ENCODE data around the gene ZNF365.

ZNF365 gene

DNA sequence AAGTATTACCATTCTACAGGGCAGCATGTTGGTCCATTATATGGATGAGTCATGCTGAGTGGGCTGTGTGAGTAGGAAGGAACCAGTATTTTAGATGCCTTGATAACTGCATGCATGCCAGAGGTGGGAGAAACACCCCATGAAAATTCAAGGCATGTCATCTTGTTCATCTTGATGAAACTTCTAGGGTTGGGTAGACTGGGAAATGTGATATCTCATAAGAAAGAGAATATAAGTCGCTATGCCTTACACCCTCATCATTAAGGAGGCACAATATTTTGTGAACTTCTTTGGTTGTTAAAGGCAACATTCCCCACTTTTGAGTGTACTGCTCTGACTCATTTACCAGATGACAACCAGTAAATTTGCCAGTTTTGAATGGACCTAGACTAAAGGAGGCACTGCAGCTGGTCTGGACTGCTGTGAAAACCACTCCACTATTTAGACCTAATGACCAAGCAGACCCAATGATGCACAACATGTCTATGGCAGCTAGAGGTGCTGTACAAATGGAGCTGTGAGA, 48.0 kb downstream of the ZNF365 start:
- H3K4me3 ChIP-seq (ENCODE audit: low read length): no peak overlapping the region
- TF ChIP-seq ZNF274 (IDR thresholded peaks at IDR 0.05; ENCODE audit: low read depth, low read length): no peak

DNA sequence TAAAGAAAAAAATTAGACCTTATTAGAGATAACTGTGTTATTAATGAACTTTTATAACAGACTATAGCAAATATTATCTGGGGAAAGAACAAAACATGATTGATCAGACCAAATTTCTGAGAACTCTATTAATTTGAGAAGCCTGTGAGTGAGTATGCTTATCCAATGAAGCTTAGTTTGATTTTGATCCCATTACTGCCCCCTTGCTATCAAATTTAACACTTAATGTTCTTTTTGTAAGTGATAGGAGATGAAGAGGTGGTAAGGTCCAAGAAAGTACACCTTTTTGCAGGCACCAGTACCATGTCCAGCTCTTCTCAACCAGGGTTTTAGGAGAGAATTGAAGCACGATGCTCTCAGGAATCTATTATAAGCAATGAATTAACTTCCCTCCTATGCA, 49.9 kb downstream of the ZNF365 start:
- no peak overlapping the region for H3K4me3 ChIP-seq (ENCODE audit: low read length)
- no peak for TF ChIP-seq ZNF274 (IDR thresholded peaks at IDR 0.05; ENCODE audit: low read depth, low read length)

DNA sequence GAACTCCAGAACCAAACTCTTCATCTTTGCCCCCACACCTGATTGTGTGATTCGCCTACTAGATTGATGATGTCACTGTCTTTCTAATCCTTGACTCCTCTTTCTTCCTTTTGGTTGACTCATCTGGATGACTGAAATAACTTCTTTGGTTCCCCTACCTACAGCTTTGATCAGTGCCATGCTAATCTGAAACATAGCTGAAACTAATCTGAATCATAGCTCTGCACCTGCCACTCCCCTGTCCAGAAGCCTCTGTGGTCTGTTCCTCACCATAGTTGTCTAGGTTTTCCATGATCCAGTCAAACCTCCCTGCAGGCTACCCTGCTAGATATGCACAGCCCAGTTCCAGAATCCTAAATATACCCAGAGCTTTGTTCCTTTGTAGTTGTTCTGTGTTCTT, 51.9 kb downstream of the ZNF365 start:
- no peak for TF ChIP-seq ZNF274 (IDR thresholded peaks at IDR 0.05; ENCODE audit: low read depth, low read length)
- H3K4me3 ChIP-seq (ENCODE audit: low read length): no peak overlapping the region

DNA sequence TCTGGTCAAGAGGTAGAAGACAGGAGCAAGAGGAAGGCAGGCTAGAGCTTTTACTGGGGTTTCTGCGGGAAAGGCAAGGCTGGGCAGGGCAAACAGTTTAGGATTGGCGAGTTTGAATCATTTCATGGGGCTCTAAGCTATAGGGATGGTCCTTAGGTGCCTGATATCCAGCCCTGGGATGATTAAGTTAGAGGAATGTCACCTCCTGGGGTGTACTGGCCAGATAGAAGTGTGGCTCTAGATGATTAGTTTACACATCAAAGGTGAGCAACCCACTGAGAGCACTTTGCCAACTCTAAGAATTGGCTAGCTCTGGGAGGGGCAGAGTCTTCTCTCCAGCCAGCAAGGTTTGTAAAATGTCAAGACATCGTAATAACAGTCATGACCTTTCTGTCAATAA, 52.4 kb downstream of the ZNF365 start:
- H3K4me3 ChIP-seq (ENCODE audit: low read length): no peak overlapping the region
- no peak for TF ChIP-seq ZNF274 (IDR thresholded peaks at IDR 0.05; ENCODE audit: low read depth, low read length)

DNA sequence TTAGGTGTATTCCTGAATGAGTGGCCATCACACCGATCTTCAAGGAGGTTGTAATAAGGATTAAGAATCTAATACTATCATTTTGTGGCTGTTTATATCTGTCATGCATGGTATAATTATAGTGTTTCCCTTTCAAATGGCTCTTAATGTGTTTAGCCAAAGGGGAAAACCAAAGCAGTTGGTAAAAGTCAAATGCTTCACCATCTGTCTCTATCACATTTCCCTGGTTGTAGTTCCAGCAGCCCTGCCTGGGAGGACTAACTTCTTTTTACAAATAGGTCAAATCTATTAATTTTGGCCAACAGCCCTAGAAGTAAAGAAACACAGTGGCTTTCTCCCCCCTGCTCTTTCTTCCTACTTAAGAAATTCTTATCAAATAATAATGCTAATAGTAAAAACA, 56.7 kb downstream of the ZNF365 start:
- TF ChIP-seq ZNF274 (IDR thresholded peaks at IDR 0.05; ENCODE audit: low read depth, low read length): no peak
- H3K4me3 ChIP-seq (ENCODE audit: low read length): no peak overlapping the region

DNA sequence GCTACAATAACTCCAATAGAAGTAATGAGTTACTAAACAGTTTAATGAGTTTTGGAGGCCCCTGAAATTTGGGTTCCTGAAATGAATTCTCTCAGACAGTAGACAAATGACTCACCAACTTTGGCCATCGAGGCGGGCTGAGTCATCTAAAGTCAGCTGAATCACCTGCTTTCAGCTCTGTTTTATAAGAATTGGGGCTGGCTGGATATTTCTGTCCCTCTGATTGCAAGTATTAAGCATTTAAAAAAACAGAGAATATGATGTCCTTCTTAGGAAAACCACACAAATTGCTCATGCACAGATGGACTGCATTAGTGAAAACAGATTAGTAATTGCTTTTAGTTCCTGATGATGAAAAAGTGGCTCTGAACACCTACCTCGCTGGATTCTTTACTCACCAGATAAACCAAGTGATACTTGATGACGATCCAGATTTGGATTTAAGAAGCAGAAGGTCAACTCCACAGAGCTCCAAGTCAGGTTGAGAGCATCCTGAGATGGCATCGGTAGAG, 59.1 kb downstream of the ZNF365 start:
- no peak overlapping the region for H3K4me3 ChIP-seq (ENCODE audit: low read length)
- TF ChIP-seq ZNF274 (IDR thresholded peaks at IDR 0.05; ENCODE audit: low read depth, low read length): no peak

DNA sequence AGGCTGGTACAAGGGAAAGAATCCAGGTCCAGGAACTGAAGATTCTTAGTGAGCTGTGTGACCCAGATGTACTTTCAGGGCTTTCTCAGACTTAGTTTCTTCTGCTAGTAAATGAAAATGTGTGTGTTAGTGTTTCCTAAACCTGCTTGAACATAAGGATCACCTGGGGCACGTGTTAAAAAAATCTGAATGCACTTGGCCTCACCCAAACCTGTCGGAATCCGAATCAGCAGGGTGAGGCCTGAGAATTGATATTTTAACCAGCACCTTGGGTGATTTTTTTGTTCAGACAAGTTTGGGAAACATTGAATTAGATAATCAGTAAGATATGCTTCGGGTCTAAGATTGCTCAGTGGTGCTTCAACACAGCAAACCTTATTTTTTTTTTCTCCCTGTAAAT, 59.7 kb downstream of the ZNF365 start:
- H3K4me3 ChIP-seq (ENCODE audit: low read length): no peak overlapping the region
- TF ChIP-seq ZNF274 (IDR thresholded peaks at IDR 0.05; ENCODE audit: low read depth, low read length): no peak

DNA sequence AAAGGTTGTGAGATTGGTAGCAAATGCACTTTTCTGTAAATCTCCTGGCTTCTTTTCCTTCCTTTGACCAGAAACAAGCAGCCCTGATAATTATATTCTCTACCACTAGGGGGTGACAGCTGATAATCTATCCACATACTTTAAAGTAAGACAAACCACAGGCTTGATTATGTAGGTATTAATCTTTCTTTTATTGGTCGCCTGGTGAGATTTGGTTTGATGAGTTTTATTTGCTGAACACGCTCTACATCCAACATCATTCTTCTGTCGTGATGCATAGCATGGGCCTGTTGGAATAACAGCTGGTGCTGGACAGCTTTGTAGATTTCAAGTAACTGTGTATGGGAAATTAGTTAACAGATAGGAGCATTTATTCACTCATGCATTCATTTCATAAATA, 63.5 kb downstream of the ZNF365 start:
- no peak for TF ChIP-seq ZNF274 (IDR thresholded peaks at IDR 0.05; ENCODE audit: low read depth, low read length)
- no peak overlapping the region for H3K4me3 ChIP-seq (ENCODE audit: low read length)

DNA sequence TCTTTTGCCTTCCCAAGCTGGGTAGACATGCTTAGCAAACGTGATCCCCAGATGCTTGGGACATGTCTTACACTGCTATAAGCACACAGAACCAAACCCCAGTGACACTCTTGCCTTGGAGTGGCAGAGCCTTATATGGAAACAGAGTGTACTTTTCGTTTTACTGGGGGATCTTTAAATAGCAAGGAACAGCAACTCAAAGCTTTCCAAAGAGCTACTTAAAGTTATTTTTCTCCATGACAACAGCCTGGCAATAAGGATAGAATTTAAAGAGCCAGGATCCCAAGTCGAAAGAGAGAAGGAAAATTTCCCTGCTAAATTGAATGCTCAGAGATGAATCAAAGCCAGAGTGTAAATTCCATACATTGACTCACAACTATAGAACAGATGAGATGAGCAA, 67.8 kb downstream of the ZNF365 start:
- H3K4me3 ChIP-seq (ENCODE audit: low read length): no peak overlapping the region
- no peak for TF ChIP-seq ZNF274 (IDR thresholded peaks at IDR 0.05; ENCODE audit: low read depth, low read length)

DNA sequence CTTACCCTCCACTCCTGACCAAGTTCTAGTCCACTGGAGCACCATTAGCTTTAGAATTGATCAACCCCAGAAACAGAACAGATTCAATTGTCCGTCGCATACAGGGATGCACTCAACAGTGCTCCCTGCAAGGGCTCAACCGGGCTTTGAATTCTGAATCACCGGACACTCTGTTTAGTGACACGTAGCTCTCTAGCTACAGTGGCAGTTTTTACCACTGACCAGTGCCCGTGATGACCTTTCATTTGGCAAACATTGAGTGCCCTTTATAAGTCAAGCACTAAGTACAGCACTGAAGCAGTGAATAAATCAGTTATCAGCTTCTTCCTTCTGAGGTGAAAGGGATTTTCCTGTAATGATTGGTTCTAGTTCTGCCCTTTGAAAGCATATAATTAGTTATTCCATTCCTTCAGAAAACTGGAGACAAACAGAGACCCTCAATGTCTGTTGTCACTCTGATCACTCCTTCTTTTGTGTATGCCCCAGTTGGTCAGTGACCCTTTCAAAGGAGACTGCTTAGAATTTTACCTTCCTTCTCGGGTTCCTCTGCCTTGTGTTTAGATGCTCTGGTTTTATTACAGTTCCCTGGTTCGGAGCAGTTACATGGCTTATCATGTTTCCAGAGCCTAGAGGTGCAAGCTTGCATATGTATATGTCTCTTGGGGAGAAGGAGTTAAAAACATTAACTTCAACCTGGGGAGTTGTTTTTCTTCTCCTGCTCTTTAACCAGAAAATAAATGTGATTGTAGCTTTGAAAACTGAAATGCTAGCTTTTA, 68.9 kb downstream of the ZNF365 start:
- H3K4me3 ChIP-seq (ENCODE audit: low read length): no peak overlapping the region
- TF ChIP-seq ZNF274 (IDR thresholded peaks at IDR 0.05; ENCODE audit: low read depth, low read length): no peak

DNA sequence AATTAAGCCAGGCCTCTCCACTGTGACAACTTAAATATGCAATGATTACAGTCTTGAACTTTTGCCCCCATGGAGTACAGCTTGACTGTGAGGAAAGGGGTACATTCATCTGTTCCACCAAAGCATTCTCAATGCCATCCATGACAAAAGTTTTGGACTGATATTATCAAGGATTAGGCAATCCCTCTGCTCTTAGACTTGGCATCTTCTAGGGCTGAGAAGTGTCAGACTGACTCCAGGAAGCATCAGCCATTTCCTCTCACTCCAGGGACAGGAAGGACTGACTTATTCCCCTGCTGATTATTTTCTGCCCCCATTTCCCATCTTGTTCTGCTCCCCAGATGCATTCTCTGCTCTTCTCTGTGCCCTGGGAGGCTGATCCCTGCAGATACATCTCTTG, 69.7 kb downstream of the ZNF365 start:
- no peak for TF ChIP-seq ZNF274 (IDR thresholded peaks at IDR 0.05; ENCODE audit: low read depth, low read length)
- no peak overlapping the region for H3K4me3 ChIP-seq (ENCODE audit: low read length)

DNA sequence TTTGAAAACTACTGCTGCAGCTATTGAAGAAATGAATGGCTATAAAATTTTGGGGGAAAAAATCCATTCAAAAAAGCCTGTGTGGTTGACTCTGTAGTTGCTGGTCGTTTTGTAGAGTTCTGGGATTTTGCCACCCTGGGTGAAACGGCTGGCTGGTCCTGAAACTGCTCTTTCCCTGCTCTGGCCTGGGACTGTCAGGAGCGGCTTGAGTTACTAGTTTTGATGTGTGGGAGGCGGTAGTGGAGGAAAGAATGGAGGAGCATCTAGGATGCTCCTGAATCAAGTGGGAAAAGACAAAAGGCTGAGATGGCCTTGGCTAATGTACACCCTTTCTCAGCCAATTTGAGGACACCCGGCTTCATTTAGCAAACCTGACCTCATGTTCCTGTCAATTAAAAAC, 72.5 kb downstream of the ZNF365 start:
- TF ChIP-seq ZNF274 (IDR thresholded peaks at IDR 0.05; ENCODE audit: low read depth, low read length): no peak

DNA sequence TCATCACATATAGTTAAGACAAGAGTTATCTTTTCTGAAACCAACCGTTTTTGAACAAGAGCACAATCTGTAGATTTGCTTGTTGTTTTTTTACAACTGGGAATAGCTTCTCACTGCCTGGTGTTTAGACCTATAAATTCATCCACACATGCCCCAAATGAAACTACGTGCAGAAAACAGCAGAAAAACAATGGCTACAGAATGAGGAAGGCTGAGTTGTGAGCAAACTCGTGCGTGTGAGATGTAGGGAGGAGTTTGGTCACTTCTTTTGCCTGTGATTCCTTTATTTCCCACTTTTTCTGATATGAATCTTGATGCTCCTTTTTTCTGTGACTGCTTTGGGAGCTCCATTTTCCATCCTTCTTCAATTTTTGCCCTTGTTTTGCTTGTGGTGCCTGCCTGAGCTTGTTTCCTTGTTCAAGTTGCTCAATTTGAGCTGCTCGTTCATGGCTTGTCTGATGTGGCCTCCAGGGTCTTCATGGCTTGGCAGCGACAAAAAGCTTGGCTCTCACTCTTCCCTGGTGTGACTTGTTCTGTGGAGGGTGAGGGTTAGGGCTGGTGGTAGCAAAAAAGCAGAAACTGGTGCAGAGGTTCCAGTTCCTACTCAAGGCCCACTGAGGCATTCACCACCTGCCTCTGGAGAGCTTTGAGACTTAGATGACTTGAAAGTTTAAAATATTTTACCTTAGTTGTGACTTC, 76.9 kb downstream of the ZNF365 start:
- no peak for TF ChIP-seq ZNF274 (IDR thresholded peaks at IDR 0.05; ENCODE audit: low read depth, low read length)
- H3K4me3 ChIP-seq (ENCODE audit: low read length): no peak overlapping the region

More for the DNA sequence above, 72.5 kb downstream of the ZNF365 start:
- H3K4me3 ChIP-seq (ENCODE audit: low read length): no peak overlapping the region

DNA sequence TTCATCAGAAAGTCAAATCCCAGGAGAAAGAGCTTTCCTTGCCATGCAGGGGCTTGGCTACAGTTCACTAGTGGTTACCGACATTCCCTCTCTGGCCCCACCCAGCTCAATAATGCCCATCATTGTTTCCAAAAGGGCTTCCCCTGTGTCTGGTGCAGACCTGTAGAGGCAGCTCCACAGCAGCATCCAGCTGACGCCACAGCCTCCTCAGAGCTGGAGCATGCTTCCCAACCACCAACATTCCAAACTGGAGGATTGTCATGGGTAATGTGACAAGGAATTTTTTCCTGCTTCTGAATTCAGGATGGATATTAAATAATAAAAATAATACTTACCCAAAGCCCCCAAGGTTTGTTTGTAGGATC, 77.4 kb downstream of the ZNF365 start:
- TF ChIP-seq ZNF274 (IDR thresholded peaks at IDR 0.05; ENCODE audit: low read depth, low read length): no peak
- no peak overlapping the region for H3K4me3 ChIP-seq (ENCODE audit: low read length)

All from GM08714 (cell line).